ENCODE data around the gene TPCN1. TPM values are rescaled to one million over a fixed set of nuclear protein-coding genes. Genes with fewer than 3 reads are reported as not detected.

TPCN1 gene
- total RNA-seq, 3 donors from 2014 or later (not counting 1 experiment from before 2014, with no cell fraction given), result 7.2 to 21.4 (median 10.7) TPM

GRCh38 chr12:113180333-113180732, 40.9 kb upstream of the TPCN1 start:
- H3K27ac Mint-ChIP-seq, result no peak overlapping the region
- no peaks in the 10 kb centered on the region for H3K27me3 ChIP-seq (ENCODE audit: control insufficient read depth, insufficient read depth, low read length)
- peaks cover 48% of the 10 kb centered on the region for H3K36me3 ChIP-seq (ENCODE audit: control insufficient read depth, insufficient read depth, low read length)
- intact Hi-C loops (cut with micrococcal nuclease), result no loop called here
- no peaks in the 10 kb centered on the region for H3K9me3 Mint-ChIP-seq
- H3K4me3 Mint-ChIP-seq, result no peak overlapping the region
- ATAC-seq (no peak), DNase-seq (no peak)
- no peak for TF ChIP-seq CTCF (IDR thresholded peaks at IDR 0.05)
- no peak overlapping the region for H3K27ac ChIP-seq (ENCODE audit: low read length)
- no peaks in the 10 kb centered on the region for H3K36me3 Mint-ChIP-seq
- peaks cover 16% of the 10 kb centered on the region for H3K4me1 ChIP-seq (ENCODE audit: control insufficient read depth, insufficient read depth, low read length)
- H3K9me3 ChIP-seq (ENCODE audit: control insufficient read depth, insufficient read depth, low read length), result no peaks in the 10 kb centered on the region
- H3K4me3 ChIP-seq (ENCODE audit: low read length), result no peak overlapping the region
- H3K27me3 Mint-ChIP-seq (ENCODE audit: low read depth in 2 of 2), result no peaks in the 10 kb centered on the region
- peaks cover 15 to 20% of the 10 kb centered on the region in 2 donors for H3K4me1 Mint-ChIP-seq
- 90% methylated on average over 4 of the region's 4 CpGs for WGBS (ENCODE audit: insufficient coverage)

GRCh38 chr12:113181975-113182374, 39.3 kb upstream of the TPCN1 start:
- Histone ChIP-seq H3K9me3 (ENCODE audit: control insufficient read depth, insufficient read depth, low read length) (no peaks in the 10 kb centered on the region), H3K27me3 (ENCODE audit: control insufficient read depth, insufficient read depth, low read length) (no peaks in the 10 kb centered on the region), H3K27ac (ENCODE audit: low read length) (no peak overlapping the region), H3K4me1 (ENCODE audit: control insufficient read depth, insufficient read depth, low read length) (peaks cover 28% of the 10 kb centered on the region), H3K4me3 (ENCODE audit: low read length) (no peak overlapping the region), H3K36me3 (ENCODE audit: control insufficient read depth, insufficient read depth, low read length) (peaks cover 40% of the 10 kb centered on the region)
- Mint-ChIP-seq H3K4me1 (peaks cover 29 to 30% of the 10 kb centered on the region in 2 donors), H3K27ac (peak overlapping the region in 1 of 2 donors; percentile 58), H3K9me3 (no peaks in the 10 kb centered on the region), H3K36me3 (no peaks in the 10 kb centered on the region), H3K4me3 (no peak overlapping the region), H3K27me3 (ENCODE audit: low read depth in 2 of 2) (no peaks in the 10 kb centered on the region)
- WGBS (ENCODE audit: insufficient coverage), result 76% methylated on average over 2 of the region's 3 CpGs
- no peak for TF ChIP-seq CTCF (IDR thresholded peaks at IDR 0.05)
- intact Hi-C loops (cut with micrococcal nuclease), result no loop called here
- ATAC-seq (no peak), DNase-seq (no peak)

GRCh38 chr12:113183030-113183589, 38.2 kb upstream of the TPCN1 start:
- peaks cover 29% of the 10 kb centered on the region for H3K4me1 ChIP-seq (ENCODE audit: control insufficient read depth, insufficient read depth, low read length)
- intact Hi-C loops (cut with micrococcal nuclease), result no loop called here

More at GRCh38 chr12:113183030-113183589, 38.2 kb upstream of the TPCN1 start:
- H3K9me3 Mint-ChIP-seq, result no peaks in the 10 kb centered on the region
- Histone ChIP-seq H3K27ac (ENCODE audit: low read length) (no peak overlapping the region), H3K4me3 (ENCODE audit: low read length) (no peak overlapping the region), H3K9me3 (ENCODE audit: control insufficient read depth, insufficient read depth, low read length) (no peaks in the 10 kb centered on the region), H3K36me3 (ENCODE audit: control insufficient read depth, insufficient read depth, low read length) (peaks cover 29% of the 10 kb centered on the region), H3K27me3 (ENCODE audit: control insufficient read depth, insufficient read depth, low read length) (no peaks in the 10 kb centered on the region)
- peak overlapping the region in 1 of 2 donors; percentile 94 for H3K27ac Mint-ChIP-seq
- H3K36me3 Mint-ChIP-seq, result no peaks in the 10 kb centered on the region
- H3K27me3 Mint-ChIP-seq (ENCODE audit: low read depth in 2 of 2), result no peaks in the 10 kb centered on the region
- H3K4me1 Mint-ChIP-seq, result peaks cover 34 to 35% of the 10 kb centered on the region in 2 donors
- WGBS (ENCODE audit: insufficient coverage), result 96% methylated on average over 11 of the region's 11 CpGs
- DNase-seq (no peak), ATAC-seq (no peak)
- no peak for TF ChIP-seq CTCF (IDR thresholded peaks at IDR 0.05)
- H3K4me3 Mint-ChIP-seq, result no peak overlapping the region

All from natural killer cell (primary cell).